NCI-H146 treated with DMSO at 0.1 percent for 48 hours (cell line): ENCODE results near the gene STXBP6.

Experiments used
- DNase-seq: peaks from one replicate; lab custom pipeline; 2025; ENCODE audit not compliant: unreplicated experiment; lab: John Stamatoyannopoulos, UW

The STXBP6 gene

GRCh38 chr14:24863968-24864684, 185.8 kb downstream of the STXBP6 start:
- no peak for DNase-seq

DNA sequence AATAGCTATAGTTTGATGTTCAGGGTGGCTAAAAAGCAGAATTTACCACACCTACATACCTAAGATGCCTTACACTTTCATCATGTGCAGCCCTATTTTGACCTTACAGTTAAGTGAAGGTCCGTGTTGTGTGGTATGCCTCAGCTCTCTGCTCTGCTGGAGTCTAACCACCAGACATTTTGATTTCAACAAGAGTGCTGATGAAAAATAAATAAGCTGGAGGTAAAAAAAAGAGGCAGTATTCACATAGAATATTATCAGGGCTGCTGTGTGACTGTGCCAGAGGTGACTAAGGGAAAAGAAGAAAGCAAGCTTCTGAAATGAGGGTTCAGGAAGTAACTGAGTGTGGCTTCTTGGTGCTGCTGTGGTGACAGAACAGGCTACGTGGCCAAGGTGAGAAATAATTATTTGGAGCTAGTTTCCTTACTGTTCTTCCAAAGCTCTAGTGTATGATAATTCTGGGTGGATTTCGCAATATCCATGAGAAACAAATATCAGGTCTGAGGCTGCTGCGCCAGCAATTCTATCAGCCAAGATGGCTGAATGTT, 188.8 kb downstream of the STXBP6 start:
- no peak for DNase-seq

- DNase-seq = no peak
Observed at GRCh38 chr14:24859559-24859958, 190.4 kb downstream of the STXBP6 start.

DNA sequence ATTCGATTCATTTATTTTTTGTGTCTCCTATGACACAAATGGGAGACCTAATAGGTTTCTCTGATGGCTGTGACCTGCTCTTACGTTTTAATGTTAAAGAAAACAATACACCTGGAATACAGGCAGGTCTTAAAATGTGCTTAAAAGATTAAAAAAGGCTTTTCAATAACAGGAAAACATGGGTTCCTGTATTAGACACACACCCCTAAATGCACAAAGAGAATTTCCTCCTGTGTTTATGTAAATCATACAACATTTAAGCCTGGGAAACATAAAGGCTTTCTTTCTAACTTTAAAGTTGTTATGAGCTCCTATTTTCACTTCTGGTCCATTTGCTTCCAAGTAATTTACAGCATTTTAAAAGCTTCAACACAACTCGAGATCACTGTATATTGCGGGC, 191.3 kb downstream of the STXBP6 start:
- DNase-seq = no peak

- DNase-seq = no peak
Observed at GRCh38 chr14:24858052-24858451, 191.9 kb downstream of the STXBP6 start.

GRCh38 chr14:24857277-24857676, 192.7 kb downstream of the STXBP6 start:
- DNase-seq = no peak

DNA sequence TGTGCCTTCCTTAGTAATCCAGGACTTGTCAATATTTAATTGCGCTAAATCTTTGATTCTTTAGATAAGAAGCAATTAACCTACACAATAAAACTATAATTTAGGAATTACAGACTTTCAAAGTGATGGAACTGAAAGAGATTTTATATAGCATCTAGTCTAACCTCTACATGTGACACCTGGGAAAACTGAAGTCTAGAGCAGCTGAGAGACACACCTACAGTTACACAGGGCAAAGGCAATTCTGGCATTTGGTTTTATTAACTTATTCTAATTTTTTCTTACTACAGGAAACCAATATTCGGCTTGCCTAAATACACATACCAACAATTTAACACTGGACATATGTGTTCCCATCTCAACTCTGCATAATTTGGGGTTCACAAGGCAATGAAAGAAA, 196.5 kb downstream of the STXBP6 start:
- DNase-seq = no peak

DNA sequence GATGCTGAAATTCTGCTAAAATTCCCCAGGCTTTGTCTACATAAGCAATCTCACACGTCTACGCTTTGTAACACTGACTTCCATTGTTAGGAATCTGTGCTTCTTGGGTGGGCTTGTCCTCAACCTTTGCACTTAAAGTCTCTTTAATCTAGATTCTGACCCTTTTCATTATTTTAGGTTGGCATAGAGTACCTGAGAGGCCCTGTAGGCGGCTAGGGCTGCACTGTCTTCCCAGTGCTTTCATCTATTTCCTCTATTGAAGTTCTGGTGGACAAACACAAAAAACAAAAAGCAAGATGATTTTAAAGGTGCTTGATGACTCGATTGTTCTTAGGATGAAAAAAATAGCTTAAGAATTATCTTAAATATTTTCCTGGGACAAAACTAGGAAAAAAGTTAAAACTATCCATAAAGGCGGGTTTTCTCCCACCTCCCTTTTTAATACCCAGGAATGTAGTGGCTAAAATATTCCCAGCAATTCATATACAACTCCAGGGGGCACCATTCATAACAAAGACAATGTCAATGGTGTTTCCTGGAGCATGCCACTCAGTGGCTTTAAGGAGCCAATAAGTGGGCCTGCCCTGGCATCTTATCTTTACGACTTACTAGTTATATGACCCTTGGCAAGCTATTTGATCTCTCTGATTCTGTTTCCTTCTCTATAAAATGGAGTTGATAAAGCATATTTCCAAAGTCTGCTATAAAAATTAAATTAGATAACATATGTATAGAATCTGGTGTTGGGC, 197.5 kb downstream of the STXBP6 start:
- no peak for DNase-seq

- no peak for DNase-seq
Observed at GRCh38 chr14:24851837-24852236, 198.1 kb downstream of the STXBP6 start.

GRCh38 chr14:24851406-24851805, 198.5 kb downstream of the STXBP6 start:
- no peak for DNase-seq

- DNase-seq = no peak
Observed at GRCh38 chr14:24850072-24850471, 199.9 kb downstream of the STXBP6 start.

- no peak for DNase-seq
Observed at GRCh38 chr14:24849471-24849870, 200.5 kb downstream of the STXBP6 start.

DNA sequence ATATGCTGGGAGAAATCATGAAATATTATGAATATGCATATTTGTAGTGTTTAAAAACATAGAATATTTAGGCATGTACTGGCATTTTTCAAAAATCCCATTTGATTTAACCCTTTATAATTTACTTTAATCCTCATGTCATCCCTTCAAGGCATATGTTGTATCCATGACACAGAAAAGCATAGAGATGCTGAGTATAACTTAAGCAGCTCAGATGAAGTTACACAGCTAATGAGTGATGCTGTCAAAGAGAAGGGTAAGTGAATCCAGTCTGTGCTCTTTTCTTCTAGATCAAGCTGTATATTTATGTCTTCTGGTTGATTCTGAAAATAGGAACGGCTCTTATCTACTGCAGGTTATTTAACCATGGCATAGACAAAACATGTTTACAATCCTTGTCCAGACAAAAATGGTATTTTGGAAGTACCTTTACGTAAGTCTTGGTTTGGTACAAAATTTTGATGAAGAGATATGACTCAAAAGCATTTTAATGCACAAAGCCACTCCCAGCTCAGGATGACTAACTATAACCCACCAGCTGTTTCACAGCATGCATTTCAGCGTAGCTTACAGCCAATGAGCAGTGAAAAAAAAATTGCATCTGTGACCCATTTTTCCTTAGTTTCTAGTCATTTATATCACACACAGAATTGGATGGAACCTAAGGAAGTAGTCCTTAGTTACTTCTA, 201.7 kb downstream of the STXBP6 start:
- no peak for DNase-seq

- no peak for DNase-seq
Observed at GRCh38 chr14:24847568-24848095, 202.3 kb downstream of the STXBP6 start.

GRCh38 chr14:24846261-24846660, 203.7 kb downstream of the STXBP6 start:
- no peak for DNase-seq

GRCh38 chr14:24845851-24846250, 204.1 kb downstream of the STXBP6 start:
- DNase-seq = no peak

DNA sequence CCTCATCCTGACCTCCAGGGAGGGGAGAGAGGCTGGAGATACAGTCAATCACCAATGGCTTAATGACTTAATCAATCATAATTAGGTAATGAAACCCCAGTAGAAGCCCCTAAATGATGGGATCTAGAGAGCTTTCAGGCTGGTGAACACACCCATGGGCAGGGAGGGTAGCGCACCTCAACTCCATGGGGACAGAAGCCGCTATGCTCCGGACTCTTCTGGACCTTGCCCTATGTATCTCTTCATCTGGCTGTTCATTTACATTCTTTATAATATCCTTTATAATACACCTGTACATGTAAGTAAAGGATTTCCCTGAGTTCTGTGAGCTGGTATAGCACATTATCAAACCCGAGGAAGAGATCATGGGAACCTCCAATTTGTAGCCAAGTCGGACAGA, 205.9 kb downstream of the STXBP6 start:
- DNase-seq = no peak

DNA sequence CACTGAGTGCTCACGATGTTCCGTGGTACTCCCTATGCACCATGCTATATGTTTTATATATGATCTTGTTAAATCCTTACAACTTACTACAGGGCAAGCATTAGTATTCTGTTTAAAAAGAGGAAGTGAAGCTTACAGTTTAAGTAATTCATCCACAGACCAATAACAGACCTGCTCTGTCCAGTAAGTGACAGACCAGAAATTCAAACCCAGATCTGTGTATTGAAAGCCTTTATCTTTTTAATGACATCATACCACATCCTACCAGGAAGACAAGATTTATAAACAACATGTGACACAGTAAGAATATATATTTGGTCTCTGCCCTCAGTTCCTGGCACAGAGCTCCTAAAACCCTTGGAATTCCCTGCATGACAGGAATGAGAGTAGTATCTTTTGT, 206.5 kb downstream of the STXBP6 start:
- no peak for DNase-seq

DNA sequence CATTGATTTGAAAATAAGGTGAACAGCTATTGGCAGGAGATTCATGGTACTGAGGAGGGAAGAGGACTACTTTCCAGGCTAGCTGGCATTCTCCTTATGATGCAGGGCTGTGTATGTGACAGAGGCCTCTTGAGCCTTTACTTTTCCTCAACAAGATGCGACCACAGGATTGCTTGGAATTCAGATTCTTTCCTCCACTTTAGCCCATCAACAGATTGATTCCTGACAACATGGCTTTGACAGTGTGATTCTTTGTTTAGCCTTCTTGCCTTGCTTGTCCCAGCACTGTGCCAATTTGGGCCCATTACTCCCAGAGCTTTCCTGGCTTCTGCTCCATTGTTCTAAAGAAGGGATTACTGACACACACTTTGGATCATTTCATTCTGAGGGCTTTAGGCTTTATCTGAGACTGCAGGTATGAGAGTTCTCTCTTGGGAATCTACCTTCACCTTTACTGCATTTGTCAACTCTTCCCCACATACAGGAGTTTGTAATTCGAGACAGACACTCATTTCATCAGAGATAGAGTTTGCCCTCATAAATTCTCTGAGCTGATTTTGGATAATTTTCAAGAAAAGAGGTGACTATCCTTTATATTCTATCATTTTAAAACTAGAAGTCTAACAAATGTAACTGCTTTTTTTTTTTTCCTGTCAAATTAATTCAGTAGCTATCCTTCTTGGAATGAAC, 209.6 kb downstream of the STXBP6 start:
- no peak for DNase-seq

GRCh38 chr14:24839617-24840203, 210.2 kb downstream of the STXBP6 start:
- DNase-seq = no peak
